ENCODE data around the gene SESN3.

SESN3 gene

GRCh38 chr11:95119361-95120060 lies 111.5 kb downstream of the SESN3 start:
- no peak for DNase-seq (ENCODE audit: low read depth)

GRCh38 chr11:95115597-95115996 lies 115.4 kb downstream of the SESN3 start:
- DNase-seq (ENCODE audit: low read depth) = no peak
